ENCODE measurements around the gene BMF. TPM values are rescaled to one million over a fixed set of nuclear protein-coding genes. Genes with fewer than 3 reads are reported as not detected.
"Not testable (repeated sequence)": the region's sequence is repeated elsewhere in the genome, so short reads cannot be mapped to it uniquely, and the experiment has no call there.

Gene BMF
- 1 to 10 TPM; 2.2 to 4.0 TPM for total RNA-seq

GRCh38 chr15:40108855-40109735 is at the start of gene BMF:
Gene BMF, minus strand, starts transcription at chr15:40108879. Its CDS starts 2,793 bp downstream, at chr15:40106086.
- peak; percentile 97 for DNase-seq
- ATAC-seq, result peak; percentile 88
- no peaks in the 10 kb centered on the region for H3K36me3 Mint-ChIP-seq (ENCODE audit: low read depth)
- POLR2A ChIA-PET, result interaction anchor here (0.9 to 3.9 kb wide), 6 partner anchors 10 to 73 kb away, joined by 3 to 32 read pairs (median 4); partner anchors contain the start of gene SRP14
- peaks cover 14% of the 10 kb centered on the region for H3K27me3 Mint-ChIP-seq (ENCODE audit: low read depth)
- H3K27ac Mint-ChIP-seq, result peak within 1 kb of the TSS; percentile 78
- H3K4me3 Mint-ChIP-seq, result peak within 1 kb of the TSS; percentile 89
- peaks cover 58% of the 10 kb centered on the region for H3K4me1 Mint-ChIP-seq (ENCODE audit: low read depth)
- H3K9me3 Mint-ChIP-seq (ENCODE audit: insufficient read depth), result no peaks in the 10 kb centered on the region
- CTCF ChIA-PET, result interaction anchor here (0.8 to 23.5 kb wide), 7 partner anchors 15 to 198 kb away, joined by 3 to 387 read pairs (median 4); no protein-coding TSS in a partner anchor

GRCh38 chr15:40157778-40158447 is 49.2 kb upstream of the BMF start:
- CTCF ChIA-PET, result interaction anchor here (10.4 kb wide), 1 partner anchor 111 kb away, joined by 85 read pairs; no protein-coding TSS in a partner anchor
- H3K9me3 Mint-ChIP-seq (ENCODE audit: insufficient read depth), result no peaks in the 10 kb centered on the region
- no peaks in the 10 kb centered on the region for H3K27me3 Mint-ChIP-seq (ENCODE audit: low read depth)
- POLR2A ChIA-PET, result no interaction called here
- no peaks in the 10 kb centered on the region for H3K4me1 Mint-ChIP-seq (ENCODE audit: low read depth)
- ATAC-seq (no peak), DNase-seq (no peak)
- no peak overlapping the region for H3K4me3 Mint-ChIP-seq
- no peaks in the 10 kb centered on the region for H3K36me3 Mint-ChIP-seq (ENCODE audit: low read depth)
- H3K27ac Mint-ChIP-seq, result no peak overlapping the region

GRCh38 chr15:40155270-40155910 is 46.7 kb upstream of the BMF start:
- ATAC-seq, result no peak
- Mint-ChIP-seq H3K27ac (no peak overlapping the region), H3K9me3 (ENCODE audit: insufficient read depth) (no peaks in the 10 kb centered on the region), H3K4me1 (ENCODE audit: low read depth) (no peaks in the 10 kb centered on the region), H3K27me3 (ENCODE audit: low read depth) (peaks cover 8% of the 10 kb centered on the region), H3K4me3 (no peak overlapping the region), H3K36me3 (ENCODE audit: low read depth) (no peaks in the 10 kb centered on the region)
- DNase-seq, result no peak
- ChIA-PET POLR2A (no interaction called here), CTCF (interaction anchor here (1.6 to 10.4 kb wide), 2 partner anchors 12 to 108 kb away, joined by 4 to 85 read pairs; no protein-coding TSS in a partner anchor)

- H3K27me3 Mint-ChIP-seq (ENCODE audit: low read depth), result peaks cover 14% of the 10 kb centered on the region
- H3K4me3 Mint-ChIP-seq; DNase-seq; H3K36me3 Mint-ChIP-seq (ENCODE audit: low read depth); POLR2A ChIA-PET; H3K9me3 Mint-ChIP-seq (ENCODE audit: insufficient read depth); ATAC-seq; H3K4me1 Mint-ChIP-seq (ENCODE audit: low read depth); H3K27ac Mint-ChIP-seq: not testable (repeated sequence)
- CTCF ChIA-PET, result interaction anchor here (10.4 kb wide), 1 partner anchor 108 kb away, joined by 85 read pairs; no protein-coding TSS in a partner anchor
These were observed 46.1 kb upstream of the BMF start for GRCh38 chr15:40154821-40155220.

GRCh38 chr15:40151991-40152390 is 43.3 kb upstream of the BMF start:
- POLR2A ChIA-PET, result no interaction called here
- Mint-ChIP-seq H3K4me1 (ENCODE audit: low read depth) (no peaks in the 10 kb centered on the region), H3K9me3 (ENCODE audit: insufficient read depth) (no peaks in the 10 kb centered on the region), H3K36me3 (ENCODE audit: low read depth) (no peaks in the 10 kb centered on the region), H3K27ac (no peak overlapping the region), H3K4me3 (no peak overlapping the region), H3K27me3 (ENCODE audit: low read depth) (peaks cover 18% of the 10 kb centered on the region)
- no peak for DNase-seq
- ATAC-seq, result no peak
- CTCF ChIA-PET, result interaction anchor here (1.0 to 2.0 kb wide), 2 partner anchors 48 to 107 kb away, joined by 3 to 4 read pairs; no protein-coding TSS in a partner anchor

- Mint-ChIP-seq H3K4me1 (ENCODE audit: low read depth) (no peaks in the 10 kb centered on the region), H3K9me3 (ENCODE audit: insufficient read depth) (no peaks in the 10 kb centered on the region), H3K27ac (no peak overlapping the region), H3K4me3 (no peak overlapping the region), H3K36me3 (ENCODE audit: low read depth) (no peaks in the 10 kb centered on the region), H3K27me3 (ENCODE audit: low read depth) (peaks cover 18% of the 10 kb centered on the region)
- no peak for DNase-seq
- no peak for ATAC-seq
- ChIA-PET POLR2A (no interaction called here), CTCF (interaction anchor here (1.0 kb wide), 1 partner anchor 47 kb away, joined by 3 read pairs; no protein-coding TSS in a partner anchor)
These were observed 42.8 kb upstream of the BMF start for GRCh38 chr15:40151499-40151898.

GRCh38 chr15:40150163-40150925 is 41.7 kb upstream of the BMF start:
- no peak overlapping the region for H3K4me3 Mint-ChIP-seq
- CTCF ChIA-PET, result interaction anchor here (1.1 to 1.2 kb wide), 2 partner anchors 10 to 46 kb away, joined by 4 to 5 read pairs; no protein-coding TSS in a partner anchor
- H3K9me3 Mint-ChIP-seq (ENCODE audit: insufficient read depth), result no peaks in the 10 kb centered on the region
- H3K4me1 Mint-ChIP-seq (ENCODE audit: low read depth), result no peaks in the 10 kb centered on the region
- ATAC-seq (no peak), DNase-seq (no peak)
- POLR2A ChIA-PET, result no interaction called here
- no peaks in the 10 kb centered on the region for H3K36me3 Mint-ChIP-seq (ENCODE audit: low read depth)
- peaks cover 18% of the 10 kb centered on the region for H3K27me3 Mint-ChIP-seq (ENCODE audit: low read depth)
- no peak overlapping the region for H3K27ac Mint-ChIP-seq

GRCh38 chr15:40149339-40149738 is 40.7 kb upstream of the BMF start:
- no peaks in the 10 kb centered on the region for H3K36me3 Mint-ChIP-seq (ENCODE audit: low read depth)
- POLR2A ChIA-PET, result no interaction called here
- H3K27me3 Mint-ChIP-seq (ENCODE audit: low read depth), result peaks cover 18% of the 10 kb centered on the region
- no peaks in the 10 kb centered on the region for H3K9me3 Mint-ChIP-seq (ENCODE audit: insufficient read depth)
- DNase-seq (no peak), ATAC-seq (no peak)
- no peaks in the 10 kb centered on the region for H3K4me1 Mint-ChIP-seq (ENCODE audit: low read depth)
- CTCF ChIA-PET, result interaction anchor here (1.1 to 1.2 kb wide), 2 partner anchors 11 to 45 kb away, joined by 4 to 5 read pairs; no protein-coding TSS in a partner anchor
- H3K27ac Mint-ChIP-seq, result no peak overlapping the region
- H3K4me3 Mint-ChIP-seq, result no peak overlapping the region

- Mint-ChIP-seq H3K27me3 (ENCODE audit: low read depth) (peaks cover 13% of the 10 kb centered on the region), H3K27ac (no peak overlapping the region), H3K4me1 (ENCODE audit: low read depth) (no peaks in the 10 kb centered on the region), H3K36me3 (ENCODE audit: low read depth) (no peaks in the 10 kb centered on the region), H3K9me3 (ENCODE audit: insufficient read depth) (no peaks in the 10 kb centered on the region), H3K4me3 (no peak overlapping the region)
- ChIA-PET CTCF (no interaction called here), POLR2A (no interaction called here)
- DNase-seq (no peak), ATAC-seq (no peak)
These were observed 37.4 kb upstream of the BMF start for GRCh38 chr15:40146037-40146436.

- ChIA-PET CTCF (interaction anchor here (0.7 to 2.9 kb wide), 4 partner anchors 11 to 132 kb away, joined by 3 to 8 read pairs (median 5); no protein-coding TSS in a partner anchor), POLR2A (interaction anchor here (0.6 kb wide), 2 partner anchors 103 to 207 kb away, joined by 3 read pairs; no protein-coding TSS in a partner anchor)
- ATAC-seq (no peak), DNase-seq (no peak)
- Mint-ChIP-seq H3K27me3 (ENCODE audit: low read depth) (peaks cover 2% of the 10 kb centered on the region), H3K4me3 (no peak overlapping the region), H3K4me1 (ENCODE audit: low read depth) (no peaks in the 10 kb centered on the region), H3K36me3 (ENCODE audit: low read depth) (no peaks in the 10 kb centered on the region), H3K9me3 (ENCODE audit: insufficient read depth) (no peaks in the 10 kb centered on the region), H3K27ac (no peak overlapping the region)
These were observed 33.7 kb upstream of the BMF start for GRCh38 chr15:40142428-40142827.

- H3K9me3 Mint-ChIP-seq (ENCODE audit: insufficient read depth); H3K36me3 Mint-ChIP-seq (ENCODE audit: low read depth); H3K4me1 Mint-ChIP-seq (ENCODE audit: low read depth); ATAC-seq; DNase-seq; H3K4me3 Mint-ChIP-seq; H3K27me3 Mint-ChIP-seq (ENCODE audit: low read depth); POLR2A ChIA-PET; H3K27ac Mint-ChIP-seq; CTCF ChIA-PET: not testable (repeated sequence)
These were observed 29.5 kb upstream of the BMF start for GRCh38 chr15:40138201-40138570.

All from activated CD8-positive, alpha-beta T cell treated with anti-CD3 and anti-CD28 coated beads, Interleukin-2, amount 10 ng/mL, durations not matched to agents 7 days and 5 days (primary cell).